Measurements from ENCODE around the gene PARD6B. TPM values are rescaled to one million over a fixed set of nuclear protein-coding genes. Genes with fewer than 3 reads are reported as not detected.

The PARD6B gene
- total RNA-seq (2022; extraction: Qiagen RNA extraction; ENCODE audit: low read depth) = 2.6 to 3.5 TPM (median 3.2 TPM) in 5 replicates

GRCh38 chr20:50731055-50731929, at the start of gene PARD6B:
PARD6B (plus strand) TSS chr20:50731580; CDS start chr20:50731787, 207 bp downstream.

GRCh38 chr20:50690650-50691572, 40.5 kb upstream of the PARD6B start, which contains the start of gene RIPOR3:
RIPOR3 (minus strand) TSS chr20:50691542; CDS start chr20:50691128, 414 bp downstream.

GRCh38 chr20:50794846-50795634, 63.7 kb downstream of the PARD6B start, which contains the start of gene BCAS4:
BCAS4 (plus strand) TSS chr20:50795061; CDS start chr20:50795084, 23 bp downstream.

Other genes starting within 250 kb of the PARD6B start
- 50.4 to 55.4 TPM (median 52.0 TPM) in 5 replicates for gene PTPN1, start 221.2 kb upstream of the PARD6B start, total RNA-seq (2022; extraction: Qiagen RNA extraction; ENCODE audit: low read depth)
- gene RIPOR3, start 40.0 kb upstream of the PARD6B start, total RNA-seq (2022; extraction: Qiagen RNA extraction; ENCODE audit: low read depth) = 0.08 TPM in 1 of 5 replicates, not detected in the others
- 27.4 to 30.9 TPM (median 29.6 TPM) in 5 replicates for gene BCAS4, start 63.5 kb downstream of the PARD6B start, total RNA-seq (2022; extraction: Qiagen RNA extraction; ENCODE audit: low read depth)
- 44.0 to 49.0 TPM (median 44.5 TPM) in 5 replicates for gene ADNP, start 199.9 kb downstream of the PARD6B start, total RNA-seq (2022; extraction: Qiagen RNA extraction; ENCODE audit: low read depth)
- gene DPM1, start 227.0 kb downstream of the PARD6B start, total RNA-seq (2022; extraction: Qiagen RNA extraction; ENCODE audit: low read depth) = 67.1 to 87.1 TPM (median 75.2 TPM) in 5 replicates
- 5.6 to 6.3 TPM (median 5.9 TPM) in 5 replicates for gene MOCS3, start 227.2 kb downstream of the PARD6B start, total RNA-seq (2022; extraction: Qiagen RNA extraction; ENCODE audit: low read depth)

Measured in A549 treated with GW870086 at 1 μM for 4 hours (cell line).